ENCODE data around the gene RNF212. TPM values are rescaled to one million over a fixed set of nuclear protein-coding genes. Genes with fewer than 3 reads are reported as not detected.
"Not testable (repeated sequence)": the region's sequence is repeated elsewhere in the genome, so short reads cannot be mapped to it uniquely, and the experiment has no call there.

The RNF212 gene
- 1 to 10 TPM; 1.6 to 2.9 TPM for total RNA-seq
- long read RNA-seq, result 0 reads

- DNase-seq (peak in 1 of 2 donors; percentile 47), ATAC-seq (peak; percentile 63)
- intact Hi-C loops (cut with DNase I, micrococcal nuclease), result no loop called here
Observed at GRCh38 chr4:1113311-1114009, at the start of gene RNF212. Gene RNF212 (minus strand): TSS chr4:1113564. CDS start chr4:1113464, 100 bp downstream.

- DNase-seq (no peak), ATAC-seq (no peak)
- intact Hi-C loops (cut with DNase I, micrococcal nuclease), result loop anchor here (10.0 kb wide), 1 partner anchor 84 kb away; the partner anchor contains the start of gene CTBP1 (in 2 of the 2)
Observed at GRCh38 chr4:1160351-1160750, 47.0 kb upstream of the RNF212 start.

- DNase-seq (no peak), ATAC-seq (no peak)
- intact Hi-C loops (cut with DNase I, micrococcal nuclease), result no loop called here
Observed at GRCh38 chr4:1156069-1156468, 42.7 kb upstream of the RNF212 start.

- DNase-seq (no peak), ATAC-seq (no peak)
- intact Hi-C loops (cut with DNase I, micrococcal nuclease), result no loop called here
Observed at GRCh38 chr4:1155314-1155713, 42.0 kb upstream of the RNF212 start.

- intact Hi-C loops (cut with DNase I, micrococcal nuclease), result no loop called here
- ATAC-seq (peak; percentile 34), DNase-seq (no peak)
Observed at GRCh38 chr4:1154523-1155182, 41.3 kb upstream of the RNF212 start.

GRCh38 chr4:1154126-1154522 is 40.8 kb upstream of the RNF212 start:
- DNase-seq, result no peak
- no peak for ATAC-seq
- intact Hi-C loops (cut with DNase I, micrococcal nuclease), result no loop called here

GRCh38 chr4:1153567-1154090 is 40.3 kb upstream of the RNF212 start:
- intact Hi-C loops (cut with DNase I, micrococcal nuclease), result no loop called here
- DNase-seq, result no peak
- no peak for ATAC-seq

- no peak for ATAC-seq
- intact Hi-C loops (cut with DNase I, micrococcal nuclease), result no loop called here
- DNase-seq, result no peak
Observed at GRCh38 chr4:1152290-1152689, 38.9 kb upstream of the RNF212 start.

- DNase-seq, result no peak
- intact Hi-C loops (cut with DNase I, micrococcal nuclease), result no loop called here
- no peak for ATAC-seq
Observed at GRCh38 chr4:1151541-1151940, 38.2 kb upstream of the RNF212 start.

- DNase-seq (no peak), ATAC-seq (no peak)
- intact Hi-C loops (cut with DNase I, micrococcal nuclease), result no loop called here
Observed at GRCh38 chr4:1150875-1151274, 37.5 kb upstream of the RNF212 start.

- DNase-seq, result no peak
- intact Hi-C loops (cut with DNase I, micrococcal nuclease), result loop anchor here in 1 of 2 donors (10.0 kb wide), 1 partner anchor 125 kb away; no protein-coding TSS in a partner anchor
- no peak for ATAC-seq
Observed at GRCh38 chr4:1139860-1140259, 26.5 kb upstream of the RNF212 start.

GRCh38 chr4:1137850-1138249 is 24.5 kb upstream of the RNF212 start:
- intact Hi-C loops (cut with DNase I, micrococcal nuclease), result loop anchor here in 1 of 2 donors (10.0 kb wide), 1 partner anchor 127 kb away; no protein-coding TSS in a partner anchor
- no peak for ATAC-seq

GRCh38 chr4:1137063-1137776 is 23.9 kb upstream of the RNF212 start:
- intact Hi-C loops (cut with DNase I, micrococcal nuclease), result loop anchor here in 1 of 2 donors (10.0 kb wide), 1 partner anchor 128 kb away; no protein-coding TSS in a partner anchor
- DNase-seq, result no peak
- ATAC-seq, result peak; percentile 73

More at GRCh38 chr4:1137850-1138249, 24.5 kb upstream of the RNF212 start:
- DNase-seq, result no peak

- intact Hi-C loops (cut with DNase I, micrococcal nuclease), result loop anchor here in 1 of 2 donors (10.0 kb wide), 1 partner anchor 129 kb away; no protein-coding TSS in a partner anchor
- DNase-seq (peak in 1 of 2 donors; percentile 29), ATAC-seq (peak; percentile 99)
Observed at GRCh38 chr4:1136048-1136447, 22.7 kb upstream of the RNF212 start.

GRCh38 chr4:1133033-1133432 is 19.7 kb upstream of the RNF212 start:
- DNase-seq, result no peak
- no peak for ATAC-seq
- intact Hi-C loops (cut with DNase I, micrococcal nuclease), result loop anchor here in 1 of 2 donors (5.0 to 10.0 kb wide), 2 partner anchors 132 to 219 kb away; no protein-coding TSS in a partner anchor

- DNase-seq (peak in 1 of 2 donors; percentile 62), ATAC-seq (peak; percentile 97)
- intact Hi-C loops (cut with DNase I, micrococcal nuclease), result loop anchor here in 1 of 2 donors (5.0 to 10.0 kb wide), 2 partner anchors 134 to 222 kb away; no protein-coding TSS in a partner anchor
Observed at GRCh38 chr4:1130316-1131186, 17.2 kb upstream of the RNF212 start.

GRCh38 chr4:1126506-1126905 is 13.1 kb upstream of the RNF212 start:
- no peak for DNase-seq
- intact Hi-C loops (cut with DNase I, micrococcal nuclease), result no loop called here
- no peak for ATAC-seq

GRCh38 chr4:1125466-1125865 is 12.1 kb upstream of the RNF212 start:
- intact Hi-C loops (cut with DNase I, micrococcal nuclease); DNase-seq; ATAC-seq: not testable (repeated sequence)
